ENCODE results near the gene CKMT2.
A peak's percentile ranks its signal among the peaks of the same experiment; 100 is the strongest.

The CKMT2 gene

GRCh38 chr5:81233080-81233634 lies at the start of gene CKMT2:
Gene CKMT2 (plus strand): TSS chr5:81233322. CDS start chr5:81251133, 17,811 bp downstream.
- no peak for DNase-seq

- no peak for DNase-seq
Measured at GRCh38 chr5:81183811-81184748, 49.0 kb upstream of the CKMT2 start.

GRCh38 chr5:81184749-81185110 lies 48.4 kb upstream of the CKMT2 start:
- no peak for DNase-seq

GRCh38 chr5:81187885-81188284 lies 45.2 kb upstream of the CKMT2 start:
- DNase-seq: no peak

- DNase-seq: no peak
Measured at GRCh38 chr5:81188962-81189361, 44.2 kb upstream of the CKMT2 start.

- no peak for DNase-seq
Measured at GRCh38 chr5:81189875-81190498, 43.1 kb upstream of the CKMT2 start.

GRCh38 chr5:81191726-81192372 lies 41.3 kb upstream of the CKMT2 start:
- DNase-seq: no peak

GRCh38 chr5:81192373-81192750 lies 40.8 kb upstream of the CKMT2 start:
- no peak for DNase-seq

GRCh38 chr5:81194633-81195334 lies 38.3 kb upstream of the CKMT2 start:
- peak; percentile 67 for DNase-seq

GRCh38 chr5:81195335-81195929 lies 37.7 kb upstream of the CKMT2 start:
- no peak for DNase-seq

GRCh38 chr5:81202655-81203054 lies 30.5 kb upstream of the CKMT2 start:
- no peak for DNase-seq

GRCh38 chr5:81203729-81204128 lies 29.4 kb upstream of the CKMT2 start:
- no peak for DNase-seq

GRCh38 chr5:81204205-81204604 lies 28.9 kb upstream of the CKMT2 start:
- no peak for DNase-seq

- no peak for DNase-seq
Measured at GRCh38 chr5:81205058-81205457, 28.1 kb upstream of the CKMT2 start.

GRCh38 chr5:81207009-81207408 lies 26.1 kb upstream of the CKMT2 start:
- no peak for DNase-seq

GRCh38 chr5:81208904-81209303 lies 24.2 kb upstream of the CKMT2 start:
- DNase-seq: no peak

- no peak for DNase-seq
Measured at GRCh38 chr5:81209386-81209785, 23.7 kb upstream of the CKMT2 start.

GRCh38 chr5:81209869-81210493 lies 23.1 kb upstream of the CKMT2 start:
- no peak for DNase-seq

GRCh38 chr5:81212211-81212751 lies 20.8 kb upstream of the CKMT2 start:
- no peak for DNase-seq

GRCh38 chr5:81213070-81213469 lies 20.1 kb upstream of the CKMT2 start:
- no peak for DNase-seq

- no peak for DNase-seq
Measured at GRCh38 chr5:81214848-81215247, 18.3 kb upstream of the CKMT2 start.

GRCh38 chr5:81216152-81216551 lies 17.0 kb upstream of the CKMT2 start:
- no peak for DNase-seq

Measured in NCI-H1092 (cell line).